GM21447 (cell line): Measurements from ENCODE around the gene HDAC8.

Source experiments
- ATAC-seq: cut with Tn5 transposase; IDR thresholded peaks from one replicate; pipeline ENCODE4 v1.9.1; 2021; ENCODE audit not compliant: unreplicated experiment

Gene HDAC8

DNA sequence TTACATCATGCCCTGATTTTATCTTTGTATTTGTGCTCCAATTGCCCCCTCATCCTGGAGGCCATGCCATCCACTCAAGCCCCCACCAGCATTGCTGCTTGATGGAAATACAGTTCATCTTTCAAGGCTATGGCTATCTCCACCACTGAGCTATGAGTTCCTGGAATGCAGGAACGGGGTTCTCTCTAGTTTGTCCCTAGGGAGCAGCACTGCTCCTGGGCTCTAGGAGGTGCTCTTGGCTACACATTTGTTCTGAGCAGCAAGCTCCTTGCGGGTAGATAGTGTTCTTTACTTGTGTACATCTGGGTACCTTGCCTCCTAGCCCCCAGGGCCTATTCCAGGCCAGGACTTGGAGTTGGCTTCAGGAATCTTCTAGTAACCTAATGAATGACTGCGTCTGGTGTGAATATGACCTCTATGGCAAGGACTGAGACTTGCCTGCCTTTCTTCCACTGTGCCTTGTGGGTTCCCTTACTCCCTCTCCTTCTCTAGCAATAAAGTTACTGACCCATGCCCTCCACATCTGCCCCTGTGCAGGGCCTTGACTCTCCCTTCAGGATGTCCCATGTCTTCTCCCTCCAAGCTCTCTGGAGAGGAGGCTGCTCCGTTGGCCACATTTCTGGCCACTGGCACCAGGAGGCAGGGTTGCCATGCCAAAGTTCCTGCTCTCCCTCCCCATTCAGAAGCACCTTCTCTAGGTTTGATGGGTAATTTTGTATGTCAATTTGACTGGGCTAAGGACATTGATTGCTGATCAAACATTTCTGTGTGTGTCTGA lies 274.5 kb downstream of the HDAC8 start:
- no peak for ATAC-seq

DNA sequence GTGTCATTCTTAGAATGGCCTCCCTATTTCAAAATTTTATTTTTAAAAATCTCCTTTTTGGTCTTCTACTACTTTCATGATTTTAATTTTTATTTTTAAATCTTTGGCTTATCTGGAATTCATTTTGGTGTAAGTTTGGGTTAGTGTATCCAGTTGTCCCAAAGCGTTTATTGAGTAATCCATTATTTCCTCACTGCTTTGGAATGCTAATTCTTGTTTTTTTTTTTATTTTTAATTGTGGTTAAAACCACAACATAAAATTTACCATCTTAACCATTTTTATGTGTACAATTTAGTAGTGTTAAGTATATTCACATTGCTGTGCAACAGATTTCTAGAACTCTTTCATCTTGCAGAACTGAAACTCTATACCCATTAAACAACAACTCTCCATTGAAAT lies 275.7 kb downstream of the HDAC8 start:
- ATAC-seq = no peak

GRCh38 chrX:72295745-72296144 lies 276.9 kb downstream of the HDAC8 start:
- ATAC-seq = no peak

- ATAC-seq = no peak
Observed at GRCh38 chrX:72294497-72294896, 278.1 kb downstream of the HDAC8 start.

GRCh38 chrX:72282302-72282701 lies 290.3 kb downstream of the HDAC8 start:
- ATAC-seq = no peak

- no peak for ATAC-seq
Observed at GRCh38 chrX:72280321-72280845, 292.3 kb downstream of the HDAC8 start.
